GM18907 (cell line): ENCODE results near the gene ZNF669.
"Not testable (repeated sequence)": the region's sequence is repeated elsewhere in the genome, so short reads cannot be mapped to it uniquely, and the experiment has no call there.

Source experiments
- ATAC-seq: cut with Tn5 transposase; IDR thresholded peaks from one replicate; pipeline ENCODE4 v1.9.1; 2021; ENCODE audit warnings: mild to moderate bottlenecking, moderate library complexity; ENCODE audit not compliant: unreplicated experiment

The ZNF669 gene

GRCh38 chr1:247103859-247104591 lies at the start of gene ZNF669:
TSS of gene ZNF669 (minus strand) at chr1:247104356. CDS start at chr1:247104199, 157 bp downstream.
- ATAC-seq, result peak; percentile 99

GRCh38 chr1:247147781-247148180 lies 43.6 kb upstream of the ZNF669 start:
- no peak for ATAC-seq

- not testable (repeated sequence) for ATAC-seq
Measured at GRCh38 chr1:247147120-247147519, 43.0 kb upstream of the ZNF669 start.

- no peak for ATAC-seq
Measured at GRCh38 chr1:247146671-247147070, 42.5 kb upstream of the ZNF669 start.

GRCh38 chr1:247145279-247145678 lies 41.1 kb upstream of the ZNF669 start:
- ATAC-seq, result no peak

GRCh38 chr1:247139557-247139956 lies 35.4 kb upstream of the ZNF669 start:
- not testable (repeated sequence) for ATAC-seq

- ATAC-seq, result no peak
Measured at GRCh38 chr1:247131236-247131635, 27.1 kb upstream of the ZNF669 start.

GRCh38 chr1:247127519-247128282 lies 23.5 kb upstream of the ZNF669 start:
- not testable (repeated sequence) for ATAC-seq

- ATAC-seq, result peak; percentile 73
Measured at GRCh38 chr1:247126601-247127000, 22.4 kb upstream of the ZNF669 start.

GRCh38 chr1:247126166-247126565 lies 22.0 kb upstream of the ZNF669 start:
- ATAC-seq, result peak; percentile 99

- ATAC-seq, result no peak
Measured at GRCh38 chr1:247121382-247121781, 17.2 kb upstream of the ZNF669 start.

GRCh38 chr1:247120408-247120668 lies 16.2 kb upstream of the ZNF669 start:
- ATAC-seq, result not testable (repeated sequence)

GRCh38 chr1:247119600-247120407 lies 15.6 kb upstream of the ZNF669 start:
- ATAC-seq, result no peak

- no peak for ATAC-seq
Measured at GRCh38 chr1:247118946-247119446, 14.8 kb upstream of the ZNF669 start.

- no peak for ATAC-seq
Measured at GRCh38 chr1:247115545-247115944, 11.4 kb upstream of the ZNF669 start.

GRCh38 chr1:247115141-247115510 lies 11.0 kb upstream of the ZNF669 start:
- ATAC-seq, result no peak

GRCh38 chr1:247114351-247115140 lies 10.4 kb upstream of the ZNF669 start:
- no peak for ATAC-seq

GRCh38 chr1:247113733-247114271 lies 9.6 kb upstream of the ZNF669 start:
- ATAC-seq, result no peak

GRCh38 chr1:247113094-247113497 lies 8.9 kb upstream of the ZNF669 start:
- no peak for ATAC-seq

- ATAC-seq, result no peak
Measured at GRCh38 chr1:247112479-247112781, 8.3 kb upstream of the ZNF669 start.
